Non-pigmented ciliary epithelial cell (primary cell): Measurements from ENCODE around the gene C11orf54.
"Not testable (repeated sequence)": the region's sequence is repeated elsewhere in the genome, so short reads cannot be mapped to it uniquely, and the experiment has no call there.

Source experiments
- DNase-seq: peaks from one replicate; pipeline ENCODE4 v3.0.0-alpha.2; 2010; ENCODE audit warnings: low read depth

Gene C11orf54

GRCh38 chr11:93734427-93735222, 6.8 kb upstream of the C11orf54 start:
- no peak for DNase-seq

- DNase-seq = no peak
These were observed 5.8 kb upstream of the C11orf54 start for GRCh38 chr11:93735627-93736026.

DNA sequence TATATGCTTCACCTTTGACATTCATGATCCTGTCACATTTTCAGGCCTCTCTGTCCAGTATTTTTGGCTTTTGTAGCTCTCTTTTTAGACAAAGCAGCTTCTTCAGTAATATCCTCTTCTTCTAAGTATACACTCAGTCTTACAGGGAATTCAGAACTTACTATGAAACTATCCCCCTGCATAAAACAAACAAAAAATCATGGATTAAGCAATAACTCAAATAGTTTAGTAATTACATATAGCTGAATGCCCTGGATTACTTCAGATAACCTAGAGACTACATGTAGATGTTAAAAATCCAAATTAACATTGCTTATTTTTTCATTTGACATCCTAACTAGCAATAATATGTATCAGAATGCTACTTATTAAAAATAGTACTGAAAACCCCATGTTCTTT, 5.3 kb upstream of the C11orf54 start:
- no peak for DNase-seq

DNA sequence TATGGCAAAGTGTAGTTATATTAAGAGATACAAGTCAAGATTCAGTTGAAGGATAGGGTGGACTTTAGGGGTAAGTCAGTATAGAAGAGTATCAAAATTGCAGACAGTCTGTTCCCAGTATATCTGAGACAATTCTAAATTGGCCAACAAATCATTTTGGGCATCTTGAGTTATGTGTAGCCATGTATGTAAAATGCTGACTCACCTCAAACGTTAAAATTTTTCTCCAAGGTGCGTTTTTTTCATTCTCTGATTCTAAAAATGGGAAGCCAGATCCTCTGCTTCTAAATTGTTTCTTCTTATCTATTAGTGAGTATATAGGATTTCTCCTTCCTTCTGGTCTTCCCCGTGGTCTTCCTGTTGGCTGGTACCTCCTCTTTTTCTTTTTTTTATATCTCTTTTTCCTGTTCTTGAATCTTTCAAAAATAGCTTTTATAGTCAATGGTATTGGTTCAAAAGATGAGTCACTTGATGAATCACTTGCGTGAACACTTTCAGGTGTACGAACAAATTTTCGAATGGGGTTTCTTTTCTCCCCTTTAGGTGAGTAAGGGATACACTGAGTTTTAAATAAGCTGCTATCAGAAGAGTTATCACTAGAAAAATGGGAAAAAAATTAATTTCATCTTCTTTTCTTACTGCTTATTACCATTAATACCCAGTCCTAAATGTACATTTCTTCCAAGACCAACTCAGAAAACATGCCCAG, 3.4 kb upstream of the C11orf54 start:
- DNase-seq = no peak

GRCh38 chr11:93738647-93739081, 2.8 kb upstream of the C11orf54 start:
- DNase-seq = no peak

DNA sequence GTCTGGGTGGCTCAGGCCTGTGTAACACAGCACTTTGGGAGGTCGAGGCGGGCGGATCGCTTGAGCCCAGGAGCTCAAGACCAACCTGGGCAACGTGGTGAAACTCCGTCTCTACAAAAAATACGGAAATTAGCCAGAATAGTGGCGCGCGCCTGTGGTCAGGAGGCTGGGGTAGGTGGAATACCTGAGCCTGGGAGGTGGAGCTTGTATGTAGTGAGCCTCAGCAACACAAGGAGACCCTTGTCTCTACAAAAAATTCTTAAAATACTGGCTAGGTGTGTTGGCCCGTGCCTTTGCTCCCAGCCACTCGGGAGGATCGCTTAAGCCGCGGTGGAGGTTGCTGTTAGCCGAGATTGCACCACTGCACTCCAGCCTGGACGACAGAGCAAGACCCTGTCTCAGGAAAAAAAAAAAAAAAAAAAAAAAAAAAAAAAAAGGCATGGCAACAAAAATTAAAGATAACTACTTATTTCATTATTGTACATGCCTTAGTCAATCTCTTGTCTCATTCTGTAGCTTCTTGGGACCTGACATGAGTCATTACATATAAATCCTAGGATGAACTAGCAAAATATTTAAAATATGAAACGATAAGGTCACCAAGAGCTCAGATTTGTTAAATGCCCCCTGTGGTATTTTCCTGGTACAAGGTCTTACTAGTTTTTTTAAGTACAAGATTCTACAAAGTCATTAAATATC, 1.3 kb upstream of the C11orf54 start:
- DNase-seq = no peak

DNA sequence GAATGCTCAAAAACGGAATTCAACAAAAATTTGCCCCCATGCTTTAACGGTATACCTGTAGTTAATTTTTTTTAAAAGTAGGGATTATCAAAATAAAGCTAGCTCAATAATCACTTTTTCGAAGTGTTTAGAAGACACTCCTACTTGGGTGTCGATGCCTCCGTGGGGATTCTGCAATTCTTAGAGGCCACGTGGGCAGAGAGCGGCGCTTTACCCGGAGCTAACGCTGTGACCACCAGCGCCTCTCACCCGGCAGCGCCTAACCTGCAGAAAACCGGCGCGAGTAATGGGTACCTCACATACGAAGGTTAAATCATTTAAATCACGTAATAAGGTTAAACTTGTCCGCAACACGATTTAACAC, 760 bp upstream of the C11orf54 start:
- DNase-seq = no peak

- DNase-seq = no peak
These were observed 382 bp downstream of the C11orf54 start for GRCh38 chr11:93741882-93742226.

DNA sequence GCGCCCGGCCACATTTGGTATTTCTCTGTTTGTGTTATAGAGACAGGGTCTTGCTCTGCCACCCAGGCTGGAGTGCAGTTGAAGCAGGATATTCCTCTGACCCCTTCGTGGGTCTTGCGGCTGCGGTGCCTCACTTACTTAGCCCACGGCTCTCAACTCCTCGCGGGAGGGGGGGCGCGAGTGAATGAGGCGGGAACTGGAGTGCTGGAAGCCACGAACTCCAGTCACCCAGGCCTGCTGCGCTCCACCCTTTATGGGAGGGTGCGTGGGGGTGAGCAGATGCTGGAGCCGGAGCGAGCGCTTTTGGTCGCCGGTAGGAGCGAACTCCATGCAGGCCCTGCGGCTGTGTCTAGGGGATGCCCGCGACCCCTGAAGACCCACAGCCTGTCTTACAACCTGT, 1.8 kb downstream of the C11orf54 start:
- no peak for DNase-seq

GRCh38 chr11:93744669-93745004, 3.2 kb downstream of the C11orf54 start:
- no peak for DNase-seq

DNA sequence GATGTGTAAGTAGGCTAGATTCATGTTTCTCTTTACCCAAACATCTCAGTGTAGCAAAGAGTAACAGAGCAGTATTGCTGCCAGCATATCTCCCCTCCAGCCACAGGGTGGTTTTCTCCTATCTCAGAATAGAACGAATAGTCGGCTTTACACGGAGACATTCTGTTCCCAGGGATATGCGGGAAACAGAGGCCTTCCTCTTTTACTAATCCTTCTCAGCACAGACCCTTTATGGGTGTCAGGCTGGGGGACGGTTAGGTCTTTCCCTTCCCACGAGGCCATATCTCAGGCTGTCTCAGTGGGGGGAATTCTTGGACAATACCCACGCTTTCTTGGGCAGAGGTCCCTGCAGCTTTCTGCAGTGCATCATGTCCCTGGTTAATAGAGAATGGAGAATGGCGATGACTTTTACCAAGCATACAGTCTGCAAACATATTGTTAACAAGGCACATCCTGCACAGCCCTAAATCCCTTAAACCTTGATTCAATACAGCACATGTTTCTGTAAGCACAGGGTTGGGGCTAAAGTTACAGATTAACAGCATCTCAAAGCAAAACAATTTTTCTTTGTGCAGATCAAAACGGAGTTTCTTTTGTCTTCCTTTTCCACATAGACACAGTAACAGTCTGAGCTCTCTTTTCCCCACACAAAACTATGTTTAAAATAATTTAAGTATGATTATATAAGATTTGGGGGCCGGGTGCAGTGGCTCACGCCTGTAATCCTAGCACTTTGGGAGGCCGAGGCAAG, 3.7 kb downstream of the C11orf54 start:
- not testable (repeated sequence) for DNase-seq

- no peak for DNase-seq
These were observed 4.6 kb downstream of the C11orf54 start for GRCh38 chr11:93746101-93746500.

GRCh38 chr11:93747122-93747521, 5.7 kb downstream of the C11orf54 start:
- DNase-seq = no peak

GRCh38 chr11:93751001-93751400, 9.5 kb downstream of the C11orf54 start:
- no peak for DNase-seq

DNA sequence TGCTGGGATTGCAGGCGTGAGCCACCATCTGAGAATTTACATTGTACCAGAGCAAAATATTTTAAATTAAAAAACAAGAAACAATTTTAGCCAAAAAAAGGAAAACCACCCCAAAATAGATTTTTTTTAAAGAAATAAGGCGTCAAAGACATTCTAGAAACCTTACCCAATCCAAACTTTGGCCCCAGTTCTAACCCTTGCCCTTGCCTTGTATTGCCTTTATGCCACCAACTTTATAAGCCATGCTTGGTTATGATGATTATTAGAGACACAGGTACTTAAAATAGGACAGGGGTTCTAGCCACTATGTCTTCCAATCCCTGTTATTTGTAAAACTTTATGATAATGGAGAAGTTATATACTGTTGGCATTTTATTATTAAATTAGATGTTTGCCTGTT, 11.8 kb downstream of the C11orf54 start:
- no peak for DNase-seq

GRCh38 chr11:93756748-93757147, 15.3 kb downstream of the C11orf54 start:
- DNase-seq = no peak

GRCh38 chr11:93757301-93757700, 15.8 kb downstream of the C11orf54 start:
- no peak for DNase-seq

DNA sequence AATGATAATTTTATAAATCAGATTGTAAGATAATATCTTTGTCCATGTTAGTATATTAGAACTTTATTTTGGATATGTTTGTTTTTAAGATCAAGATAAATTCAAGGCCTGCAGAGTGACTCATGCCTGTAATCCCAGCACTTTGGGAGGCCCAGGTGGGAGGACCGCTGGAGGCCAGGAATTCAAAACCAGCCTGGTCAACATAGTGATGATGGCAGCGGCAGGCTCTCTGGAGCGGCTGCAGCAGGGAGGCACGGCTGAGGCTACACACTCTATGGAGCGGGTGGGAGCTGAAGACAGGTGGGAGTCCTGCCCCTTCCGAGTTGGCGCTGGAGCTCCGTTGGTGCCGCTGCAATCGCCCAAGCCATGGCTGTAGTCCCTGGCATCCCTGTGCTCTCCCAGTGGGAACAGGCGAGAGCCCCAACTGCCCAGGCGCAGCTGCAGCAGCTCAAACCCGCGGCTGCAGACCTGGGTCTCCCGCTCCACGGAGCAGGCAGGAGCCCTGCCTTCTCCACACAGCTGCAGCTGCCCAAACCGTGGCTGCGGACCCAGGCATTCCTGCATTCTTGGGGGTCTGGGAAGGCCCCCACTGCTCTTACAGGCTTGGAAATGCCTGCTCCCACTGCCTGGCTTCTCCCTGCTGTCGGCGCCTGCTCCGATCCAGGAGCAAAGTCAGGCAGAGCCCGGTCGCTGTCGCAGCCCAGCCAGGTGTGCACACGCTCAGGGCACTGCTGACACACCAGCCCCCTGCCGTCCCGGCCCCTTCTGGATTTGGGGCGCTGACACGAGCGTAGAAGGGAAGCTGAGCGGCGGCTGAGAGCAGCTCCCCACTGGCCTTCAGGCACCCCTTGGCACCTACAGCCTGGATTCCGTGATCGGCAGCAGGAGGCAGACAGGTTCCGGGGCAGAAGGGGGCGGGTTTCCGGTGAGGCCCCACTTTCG, 16.7 kb downstream of the C11orf54 start:
- no peak for DNase-seq

GRCh38 chr11:93759123-93759522, 17.7 kb downstream of the C11orf54 start:
- DNase-seq = not testable (repeated sequence)

DNA sequence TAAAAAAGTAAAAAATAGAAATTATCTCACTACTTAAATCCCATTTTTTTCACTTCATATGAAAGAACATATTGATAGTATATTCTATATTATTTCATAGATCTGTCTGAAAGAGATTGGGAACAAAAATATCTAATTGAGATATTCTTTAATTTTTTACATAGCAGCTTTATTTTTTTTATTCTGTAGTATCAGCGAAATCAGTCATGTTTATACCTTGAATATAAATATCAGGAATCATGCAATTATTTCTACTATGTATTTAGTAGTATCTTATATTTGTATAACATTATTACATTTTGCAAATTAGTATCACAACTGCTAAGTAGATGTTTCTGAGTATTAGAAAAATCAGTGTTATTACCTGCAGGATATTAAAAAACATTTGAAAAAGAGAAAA, 20.4 kb downstream of the C11orf54 start:
- no peak for DNase-seq

GRCh38 chr11:93765551-93765950, 24.1 kb downstream of the C11orf54 start:
- no peak for DNase-seq
